HUDEP-2 (cell line): ENCODE results near the gene TGFBR2.

Experiments
- DNase-seq, 76 experiments: peaks; one replicate each; lab custom pipeline; 2025; ENCODE audit not compliant: unreplicated experiment in 76 of 76; lab: John Stamatoyannopoulos, UW

TGFBR2 gene

GRCh38 chr3:30633718-30634117, 27.3 kb downstream of the TGFBR2 start:
- DNase-seq, result no peak

GRCh38 chr3:30634761-30635735, 28.6 kb downstream of the TGFBR2 start:
- DNase-seq, result no peak

- DNase-seq, result no peak
Measured at GRCh38 chr3:30637310-30638219, 31.2 kb downstream of the TGFBR2 start.

GRCh38 chr3:30638685-30639412, 32.4 kb downstream of the TGFBR2 start:
- DNase-seq, result no peak

GRCh38 chr3:30639937-30640336, 33.5 kb downstream of the TGFBR2 start:
- no peak for DNase-seq

- DNase-seq, result no peak
Measured at GRCh38 chr3:30640851-30641250, 34.5 kb downstream of the TGFBR2 start.

GRCh38 chr3:30641416-30642251, 35.2 kb downstream of the TGFBR2 start:
- no peak for DNase-seq

- DNase-seq, result no peak
Measured at GRCh38 chr3:30642849-30643361, 36.5 kb downstream of the TGFBR2 start.

GRCh38 chr3:30643763-30644462, 37.5 kb downstream of the TGFBR2 start:
- no peak for DNase-seq

- DNase-seq, result no peak
Measured at GRCh38 chr3:30644615-30645014, 38.2 kb downstream of the TGFBR2 start.

GRCh38 chr3:30645077-30645476, 38.7 kb downstream of the TGFBR2 start:
- no peak for DNase-seq

- DNase-seq, result no peak
Measured at GRCh38 chr3:30646181-30646876, 39.9 kb downstream of the TGFBR2 start.

- no peak for DNase-seq
Measured at GRCh38 chr3:30646961-30647752, 40.8 kb downstream of the TGFBR2 start.

- no peak for DNase-seq
Measured at GRCh38 chr3:30648670-30649357, 42.4 kb downstream of the TGFBR2 start.

- DNase-seq, result peak in 1 of 76 experiments; percentile 14
Measured at GRCh38 chr3:30649572-30650318, 43.3 kb downstream of the TGFBR2 start.

GRCh38 chr3:30650348-30650995, 44.1 kb downstream of the TGFBR2 start:
- DNase-seq, result no peak
